Measurements from ENCODE around the gene INKA1.
A peak's percentile ranks its signal among the peaks of the same experiment; 100 is the strongest.
"Not testable (repeated sequence)": the region's sequence is repeated elsewhere in the genome, so short reads cannot be mapped to it uniquely, and the experiment has no call there.

The INKA1 gene

GRCh38 chr3:49802719-49803464 lies at the start of gene INKA1:
INKA1 (plus strand) TSS chr3:49803261; CDS start chr3:49803393, 132 bp downstream.
- peak; percentile 83 for DNase-seq (ENCODE audit: low read depth)

DNA sequence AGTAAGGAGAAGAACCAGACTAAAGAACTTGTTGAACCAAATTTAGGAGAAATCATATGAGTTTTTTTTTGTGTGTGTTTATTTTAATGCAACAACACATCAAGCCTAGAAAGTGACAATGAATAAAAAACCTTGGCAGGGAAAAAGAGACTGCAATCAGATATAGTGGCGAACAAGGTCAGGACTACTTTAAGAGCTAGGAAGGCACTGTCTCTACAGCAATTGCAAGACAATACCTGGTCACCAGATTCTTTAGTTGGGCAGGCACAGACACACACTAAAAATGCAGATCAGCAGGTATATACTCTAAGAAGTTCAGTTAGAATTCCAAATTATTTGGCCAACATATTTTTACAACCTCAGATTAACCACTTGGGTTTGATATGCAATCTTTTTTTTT lies 48.5 kb upstream of the INKA1 start:
- no peak for DNase-seq (ENCODE audit: low read depth)

GRCh38 chr3:49756036-49756435 lies 47.0 kb upstream of the INKA1 start:
- no peak for DNase-seq (ENCODE audit: low read depth)

GRCh38 chr3:49757197-49757596 lies 45.9 kb upstream of the INKA1 start:
- no peak for DNase-seq (ENCODE audit: low read depth)

- DNase-seq (ENCODE audit: low read depth) = no peak
These were observed 43.8 kb upstream of the INKA1 start for GRCh38 chr3:49759226-49759625.

GRCh38 chr3:49761661-49762060 lies 41.4 kb upstream of the INKA1 start:
- no peak for DNase-seq (ENCODE audit: low read depth)

DNA sequence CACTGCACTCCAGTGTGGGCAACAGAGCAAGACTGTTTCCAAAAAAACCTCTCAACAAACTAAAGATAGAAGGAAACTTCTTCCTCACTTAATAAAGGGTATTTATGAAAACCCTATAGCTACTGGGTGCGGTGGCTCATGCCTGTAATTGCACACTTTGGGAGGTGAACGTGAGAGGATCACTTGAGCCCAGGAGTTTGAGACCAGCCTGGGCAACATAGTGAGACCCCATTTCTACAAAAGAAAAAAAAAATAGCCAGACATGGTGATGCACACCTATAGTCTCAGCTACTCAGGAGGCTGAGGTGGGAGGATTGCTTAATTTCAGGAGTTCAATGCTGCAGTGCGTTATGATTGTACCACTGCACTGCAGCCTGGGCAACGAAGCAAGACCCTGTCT lies 39.1 kb upstream of the INKA1 start:
- DNase-seq (ENCODE audit: low read depth) = no peak

- DNase-seq (ENCODE audit: low read depth) = peak; percentile 38
These were observed 33.7 kb upstream of the INKA1 start for GRCh38 chr3:49769286-49769915.

GRCh38 chr3:49769926-49770325 lies 33.1 kb upstream of the INKA1 start:
- no peak for DNase-seq (ENCODE audit: low read depth)

DNA sequence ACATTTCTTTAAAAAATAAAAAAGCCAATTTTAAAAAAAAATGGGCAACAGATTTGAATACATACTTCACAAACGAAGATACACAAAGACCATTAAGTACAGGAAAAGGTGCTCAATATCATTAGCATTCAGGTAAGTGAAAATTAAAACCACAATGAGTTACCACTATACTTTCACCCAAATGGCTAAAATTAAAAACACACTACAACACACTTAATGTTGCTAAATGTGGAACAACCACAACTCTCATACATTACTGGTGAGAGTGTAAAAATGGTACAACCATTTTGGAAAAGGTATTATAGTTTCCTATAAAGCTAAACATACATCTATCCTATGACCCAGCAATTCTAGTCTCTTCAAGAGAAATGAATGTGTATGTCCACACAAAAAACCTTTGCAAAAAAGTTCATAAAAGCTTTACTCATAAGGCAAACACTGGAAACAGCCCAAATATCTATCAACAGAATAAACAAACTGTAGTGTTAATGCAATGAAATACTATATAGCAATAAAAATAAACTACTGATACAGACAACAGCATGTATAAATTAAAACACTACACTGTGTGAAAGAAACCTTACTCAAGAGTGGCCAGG lies 31.6 kb upstream of the INKA1 start:
- no peak for DNase-seq (ENCODE audit: low read depth)

GRCh38 chr3:49772703-49773102 lies 30.4 kb upstream of the INKA1 start:
- DNase-seq (ENCODE audit: low read depth) = no peak

DNA sequence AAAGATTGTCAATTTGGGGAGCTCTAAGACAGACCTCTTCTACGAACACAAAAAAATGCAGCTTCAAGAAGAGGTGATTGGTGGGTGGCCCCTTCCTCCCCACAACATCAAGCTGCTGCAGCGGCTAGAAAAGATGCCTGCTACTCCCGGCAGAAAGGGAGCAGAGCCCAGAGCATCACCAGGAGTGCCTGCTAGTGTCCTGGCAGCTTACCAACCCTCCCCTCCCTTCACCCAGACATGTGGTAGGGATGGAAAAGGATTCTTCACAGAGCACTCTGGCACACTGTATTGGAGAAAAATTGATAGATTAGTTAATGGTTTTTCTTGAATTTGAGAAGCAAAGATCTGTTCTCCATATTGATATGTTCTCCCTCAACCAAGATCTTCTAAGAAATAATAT lies 27.5 kb upstream of the INKA1 start:
- DNase-seq (ENCODE audit: low read depth) = peak; percentile 11

- not testable (repeated sequence) for DNase-seq (ENCODE audit: low read depth)
These were observed 27.0 kb upstream of the INKA1 start for GRCh38 chr3:49776101-49776500.

DNA sequence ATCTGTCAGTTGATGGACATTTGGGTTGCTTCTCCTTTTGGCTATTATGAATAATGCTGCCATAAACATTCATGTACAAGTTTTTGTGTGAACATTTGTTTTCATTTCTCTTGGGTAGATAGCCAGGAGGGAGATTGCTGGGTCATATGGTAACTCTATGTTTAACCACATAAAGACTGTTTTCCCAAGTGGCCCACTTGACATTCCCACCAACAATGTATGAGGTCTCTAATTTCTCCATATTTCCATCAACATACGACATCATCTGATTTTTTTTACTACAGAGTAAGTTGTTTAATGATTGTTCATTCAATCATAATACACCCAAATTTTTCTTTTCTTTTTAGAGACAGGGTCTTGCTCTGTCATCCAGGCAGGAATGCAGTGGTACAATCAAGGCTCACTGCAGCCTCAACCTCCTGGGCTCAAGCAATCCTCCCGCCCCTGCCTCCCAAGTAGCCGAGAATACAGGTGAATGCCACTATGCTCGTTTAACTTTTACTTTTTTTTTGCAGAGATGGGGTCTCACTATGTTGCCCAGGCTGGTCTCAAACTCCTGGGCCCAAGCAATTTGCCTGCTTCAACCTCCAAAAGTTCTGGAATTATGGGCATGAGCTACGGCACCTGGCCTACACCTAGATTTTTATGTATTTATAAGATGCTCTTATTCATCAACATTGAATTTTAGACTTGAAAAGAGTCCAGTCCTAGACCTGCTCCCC lies 23.5 kb upstream of the INKA1 start:
- no peak for DNase-seq (ENCODE audit: low read depth)

DNA sequence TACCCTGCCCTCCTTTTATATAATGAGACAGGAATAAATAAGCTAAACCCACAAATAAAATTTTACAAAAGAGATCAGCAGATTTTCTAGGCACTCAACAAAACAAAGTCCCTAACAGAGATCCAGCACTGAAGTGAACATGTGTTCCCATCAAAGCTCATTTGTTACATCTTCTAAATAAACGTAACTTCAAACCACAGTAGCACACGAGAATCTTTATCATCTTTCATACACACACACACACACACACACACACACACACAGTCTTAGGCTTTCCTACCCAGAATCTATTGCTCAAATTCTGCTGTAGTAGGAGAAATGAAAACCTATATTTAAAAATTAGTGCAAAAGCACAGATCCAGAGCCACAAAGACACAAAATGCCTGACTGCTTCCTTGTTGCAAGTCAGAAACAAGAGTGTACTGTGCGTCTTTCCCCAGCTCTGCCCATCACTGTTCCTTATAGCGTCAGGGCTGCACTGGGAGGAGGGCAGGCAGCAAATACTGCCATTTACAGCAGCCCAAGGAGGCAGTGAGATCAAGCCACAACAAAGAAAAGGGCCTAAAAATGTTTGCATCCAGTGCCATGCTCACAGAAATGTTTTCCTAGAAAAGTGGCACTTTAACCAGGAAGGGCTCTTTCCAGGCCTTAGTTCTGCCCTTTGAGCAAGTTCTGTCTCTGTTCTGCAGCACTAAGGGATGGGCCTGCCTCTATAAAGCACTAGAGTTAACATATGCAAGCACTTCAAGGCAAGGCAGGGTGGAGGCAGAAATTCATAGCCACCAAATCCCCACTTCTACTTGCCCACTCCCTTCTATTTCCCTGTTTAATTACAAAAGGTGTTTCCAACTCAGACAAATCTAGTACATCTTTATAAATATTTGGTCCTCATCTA lies 22.7 kb upstream of the INKA1 start:
- no peak for DNase-seq (ENCODE audit: low read depth)

DNA sequence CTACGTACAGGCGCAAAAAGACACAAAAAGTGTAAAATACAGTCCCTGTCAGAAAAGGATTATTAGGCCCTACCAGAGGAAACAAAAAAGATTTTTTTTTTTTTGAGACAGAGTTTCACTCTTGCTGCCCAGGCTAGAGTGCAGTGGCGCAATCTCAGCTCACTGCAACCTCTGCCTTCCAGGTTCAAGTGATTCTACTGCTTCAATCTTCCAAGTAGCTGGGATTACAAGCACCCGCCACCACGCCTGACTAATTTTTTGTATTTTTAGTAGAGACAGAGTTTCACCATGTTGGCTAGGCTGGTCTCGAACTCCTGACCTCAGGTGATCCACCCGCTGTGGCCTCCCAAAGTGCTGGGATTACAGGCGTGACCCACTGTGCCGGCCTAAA lies 22.1 kb upstream of the INKA1 start:
- not testable (repeated sequence) for DNase-seq (ENCODE audit: low read depth)

- DNase-seq (ENCODE audit: low read depth) = no peak
These were observed 21.5 kb upstream of the INKA1 start for GRCh38 chr3:49781415-49782199.

- not testable (repeated sequence) for DNase-seq (ENCODE audit: low read depth)
These were observed 20.8 kb upstream of the INKA1 start for GRCh38 chr3:49782277-49782676.

DNA sequence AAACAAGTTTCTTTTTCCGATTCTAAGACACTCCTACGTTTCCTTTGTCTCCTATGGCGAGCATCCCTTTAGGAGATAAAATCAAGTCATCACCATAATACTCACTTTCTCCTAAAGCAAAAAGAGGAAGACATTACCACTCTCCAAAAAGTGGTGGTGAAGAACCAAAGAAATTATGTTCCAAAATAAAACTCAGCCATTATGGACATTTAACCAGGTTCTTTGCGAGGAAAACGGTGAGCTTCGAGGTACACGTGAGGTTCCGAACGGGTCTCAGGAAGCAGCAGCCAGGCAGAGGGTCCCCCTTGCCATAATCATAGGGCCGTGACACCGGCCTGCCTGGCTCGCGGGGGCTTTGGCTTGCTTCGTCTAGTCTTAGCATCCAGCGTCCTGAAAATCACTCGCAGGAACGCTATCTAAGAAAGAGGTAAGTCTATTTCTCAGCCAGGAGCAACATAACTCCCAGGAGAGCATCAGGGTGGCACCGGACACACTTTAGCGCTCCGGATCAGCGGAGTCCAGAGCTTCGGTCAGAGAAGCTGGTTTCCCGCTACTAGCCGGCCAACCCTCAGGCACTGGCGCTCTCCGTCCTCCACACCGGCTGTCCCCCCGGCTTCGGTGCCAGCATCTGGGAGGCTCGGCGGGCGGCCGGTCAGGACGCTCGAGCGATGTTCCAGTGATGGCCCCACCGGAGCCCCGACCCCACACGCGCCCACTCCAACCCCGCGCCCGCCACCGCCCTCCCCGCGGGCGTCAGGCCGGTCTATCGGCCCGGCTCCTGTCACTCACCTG lies 17.3 kb upstream of the INKA1 start:
- DNase-seq (ENCODE audit: low read depth) = peak; percentile 59

Measured in EH (cell line).